ENCODE data around the gene SSTR4.

DNA sequence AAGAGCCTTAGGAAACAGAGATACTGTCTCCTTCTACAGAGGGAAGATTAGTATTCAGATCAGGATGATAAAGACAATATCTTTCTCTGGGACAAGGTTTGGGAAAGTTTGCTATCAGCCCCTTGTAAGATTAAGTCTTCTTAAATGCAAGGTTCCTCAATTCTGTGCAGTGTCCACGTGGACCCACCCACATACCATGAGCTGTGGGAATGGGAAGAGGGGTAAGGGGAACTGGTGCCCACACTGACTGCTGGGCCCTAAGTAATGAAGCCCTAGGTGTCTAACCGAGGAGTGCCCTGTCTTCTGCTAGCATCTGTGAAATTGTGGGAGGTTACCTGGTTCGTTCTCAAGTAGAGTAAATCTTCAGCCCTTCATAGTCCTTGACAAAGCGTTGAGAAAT lies 5.8 kb upstream of the SSTR4 start:
- TF ChIP-seq CTCF (IDR thresholded peaks at IDR 0.05) (no peak), ZFX (IDR thresholded peaks at IDR 0.05; ENCODE audit: borderline replicate concordance) (no peak)
